GM18526 (cell line): ENCODE data around the gene TTLL1.

ENCODE experiments used
- POLR2A ChIP-seq: IDR thresholded peaks from 3 replicates; pipeline ENCODE4 v1.6.1; 2011; ENCODE audit not compliant: insufficient read length; ENCODE audit errors: extremely low read depth

Gene TTLL1

GRCh38 chr22:43118024-43118849 lies 29.0 kb upstream of the TTLL1 start:
- TF ChIP-seq POLR2A, result no peak

GRCh38 chr22:43116932-43117331 lies 27.7 kb upstream of the TTLL1 start:
- TF ChIP-seq POLR2A, result no peak

GRCh38 chr22:43114958-43115357 lies 25.8 kb upstream of the TTLL1 start:
- no peak for TF ChIP-seq POLR2A

GRCh38 chr22:43113526-43114251 lies 24.5 kb upstream of the TTLL1 start:
- no peak for TF ChIP-seq POLR2A

- TF ChIP-seq POLR2A, result no peak
Observed at GRCh38 chr22:43110927-43111623, 21.9 kb upstream of the TTLL1 start.

DNA sequence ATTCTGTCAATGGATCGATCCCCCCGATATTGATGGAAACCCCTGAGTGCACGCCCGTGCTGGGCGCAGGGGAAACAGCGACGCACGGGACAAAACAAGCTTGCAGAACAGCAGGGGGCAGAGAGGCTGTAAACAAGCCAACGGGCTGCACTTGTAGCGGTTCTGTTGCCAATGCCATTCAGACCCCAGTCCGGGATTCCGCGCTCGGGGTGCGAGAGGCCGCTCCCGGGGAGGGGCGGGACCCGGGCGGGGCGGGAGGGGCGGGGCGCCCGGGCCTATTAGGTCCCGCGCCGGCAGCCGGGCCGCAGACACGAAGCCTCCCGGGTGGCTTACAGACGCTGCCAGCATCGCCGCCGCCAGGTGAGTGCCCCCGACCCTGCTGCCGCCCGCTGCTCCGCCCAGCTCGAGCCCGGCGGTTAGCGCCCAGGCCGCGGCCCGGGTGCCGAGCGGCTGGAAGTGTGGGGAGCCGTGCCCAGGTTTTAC lies 21.3 kb upstream of the TTLL1 start, which contains the start of gene BIK:
BIK (plus strand) TSS at position 307 of the 483 bp plus-strand sequence. CDS start 13,273 bp downstream, outside the sequence.
- TF ChIP-seq POLR2A, result peak; percentile 55

- TF ChIP-seq POLR2A, result no peak
Observed at GRCh38 chr22:43109921-43110443, 20.8 kb upstream of the TTLL1 start.

DNA sequence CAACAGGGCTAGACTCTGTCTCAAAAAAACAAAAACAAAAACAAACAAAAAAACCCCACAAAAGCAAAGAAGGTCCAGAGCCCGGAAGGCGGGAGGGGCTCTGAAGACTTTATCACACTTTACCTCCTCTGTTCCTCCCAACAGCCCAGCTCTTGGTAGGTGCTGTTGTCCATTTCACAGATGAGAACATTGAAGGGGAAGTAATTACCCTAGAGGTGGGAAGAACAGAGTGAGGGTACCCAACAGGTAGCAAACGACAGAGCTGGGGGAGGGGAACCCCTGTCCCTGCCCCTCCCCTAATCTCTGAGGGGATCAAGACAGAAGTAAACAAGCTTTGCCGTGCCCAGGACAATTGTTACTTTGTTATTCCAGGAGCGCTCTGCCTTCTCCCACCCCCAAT lies 20.3 kb upstream of the TTLL1 start:
- TF ChIP-seq POLR2A, result no peak

- no peak for TF ChIP-seq POLR2A
Observed at GRCh38 chr22:43106302-43106701, 17.1 kb upstream of the TTLL1 start.

GRCh38 chr22:43101306-43101705 lies 12.1 kb upstream of the TTLL1 start:
- TF ChIP-seq POLR2A, result no peak

DNA sequence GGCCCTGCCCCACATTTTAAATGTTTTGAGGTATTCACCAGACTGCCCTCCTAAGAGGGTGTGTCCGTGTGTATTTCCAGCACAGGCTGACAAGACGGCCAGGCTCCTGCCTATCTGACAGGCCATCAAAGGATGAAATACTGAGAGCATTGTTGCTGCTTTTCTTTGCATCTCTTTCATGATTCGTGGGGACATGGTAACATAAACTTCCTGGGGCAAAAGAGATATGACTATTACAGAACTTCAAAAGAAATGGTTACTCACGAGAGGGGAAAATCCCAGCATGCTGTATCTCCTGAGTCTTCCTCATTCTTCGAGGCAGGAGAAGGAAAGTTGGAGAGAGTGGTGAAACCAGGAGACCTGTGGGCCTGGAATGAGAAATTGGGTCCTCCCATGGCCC lies 11.0 kb upstream of the TTLL1 start:
- TF ChIP-seq POLR2A, result no peak

DNA sequence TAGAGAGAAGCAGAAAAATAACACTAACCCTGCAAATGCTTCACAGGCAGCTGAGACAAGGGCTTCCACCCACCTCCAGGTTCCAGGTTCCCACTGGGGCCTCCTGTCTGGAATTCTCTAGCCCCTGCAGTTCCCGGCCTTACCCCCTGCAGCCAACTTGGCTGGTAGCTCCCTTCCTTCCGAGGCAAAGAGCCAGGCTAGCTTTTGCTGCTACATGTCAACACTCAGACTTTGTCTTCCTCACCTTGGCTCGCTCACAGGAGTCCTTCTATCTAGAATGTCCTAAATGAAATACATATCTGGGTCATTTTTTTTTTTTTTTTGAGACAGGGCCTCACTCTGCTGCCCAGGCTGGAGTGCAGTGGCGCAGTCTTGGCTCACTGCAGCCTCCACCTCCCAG lies 9.9 kb upstream of the TTLL1 start:
- no peak for TF ChIP-seq POLR2A

DNA sequence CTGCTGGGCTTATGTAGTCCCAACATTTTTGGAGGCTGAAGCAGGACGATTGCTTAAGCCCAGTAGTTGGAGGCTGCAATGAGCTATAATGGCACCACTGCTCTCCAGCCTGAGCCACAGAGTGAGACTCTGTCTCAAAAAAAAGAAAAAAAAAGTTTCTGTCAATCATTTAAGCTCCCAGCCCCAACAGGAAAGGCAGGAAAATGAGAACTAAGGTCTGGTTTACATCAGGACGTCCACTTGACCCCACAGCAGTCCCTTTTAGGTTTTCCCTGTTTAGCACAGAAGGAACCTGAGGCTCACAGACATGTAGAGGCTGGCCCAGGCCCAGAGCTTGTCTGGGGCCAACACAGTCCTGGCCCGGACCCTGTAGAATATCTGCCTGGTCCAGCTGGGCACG lies 9.2 kb upstream of the TTLL1 start:
- TF ChIP-seq POLR2A, result no peak

DNA sequence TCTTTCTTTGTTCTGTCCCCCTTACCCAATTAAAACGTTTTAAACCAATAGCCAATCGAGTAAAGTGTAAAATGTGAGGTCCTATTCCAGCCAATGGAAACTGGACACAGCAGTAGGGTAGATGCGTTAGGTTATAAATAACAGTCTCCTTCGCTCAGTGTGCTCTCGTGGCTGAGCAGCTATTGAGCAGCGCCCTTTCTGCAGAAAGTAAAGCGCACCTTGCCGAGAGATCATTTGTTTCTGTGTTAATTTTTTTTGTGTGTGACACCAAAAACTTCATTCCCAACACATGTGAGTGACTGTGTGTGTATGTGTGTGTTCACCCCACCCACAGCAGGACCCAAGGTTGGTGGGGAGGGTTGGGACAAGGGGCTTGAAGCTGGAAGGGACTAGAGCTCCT lies 7.2 kb upstream of the TTLL1 start:
- TF ChIP-seq POLR2A, result no peak

GRCh38 chr22:43094551-43094950 lies 5.4 kb upstream of the TTLL1 start:
- no peak for TF ChIP-seq POLR2A
